MCF 10A (cell line): ENCODE data around the gene RPL27A. TPM values are rescaled to one million over a fixed set of nuclear protein-coding genes. Genes with fewer than 3 reads are reported as not detected.

ENCODE experiments used
- BruUV-seq: library from RNA; stranded (reverse); fragments of 400-500 nt; replicated peaks from 2 replicates; lab custom pipeline; 2021; lab: Mats Ljungman, UMichigan
- CTCF ChIA-PET: fragments of 300-600 bp; sonication (Branson Sonifier 250); formaldehyde crosslinking; extraction: SDS; loops from one replicate; lab custom pipeline; 2021; ENCODE audit warnings: antibody characterized with exemption, inconsistent platforms; lab: Yijun Ruan, JAX
- POLR2A ChIA-PET: fragments of 300-600, 350-650 bp; sonication (Branson Sonifier 250); formaldehyde crosslinking; extraction: SDS; loops from one replicate; lab custom pipeline; 2020; ENCODE audit warnings: antibody characterized with exemption, inconsistent platforms; lab: Yijun Ruan, JAX
- DNase-seq: peaks from one replicate; pipeline ENCODE4 v3.0.0-alpha.2; 2018; ENCODE audit not compliant: unreplicated experiment
- H3K27ac Mint-ChIP-seq: one replicate; pipeline ENCODE4 v1.8.0; 2022; ENCODE audit warnings: mild to moderate bottlenecking, low read depth, mixed read lengths; ENCODE audit not compliant: unreplicated experiment
- H3K27me3 Mint-ChIP-seq: one replicate; pipeline ENCODE4 v1.8.0; 2022; ENCODE audit warnings: mixed read lengths; ENCODE audit not compliant: insufficient read depth, unreplicated experiment
- H3K36me3 Mint-ChIP-seq: one replicate; pipeline ENCODE4 v1.8.0; 2022; ENCODE audit warnings: mild to moderate bottlenecking, moderate library complexity, mixed read lengths; ENCODE audit not compliant: insufficient read depth, unreplicated experiment
- H3K4me1 Mint-ChIP-seq: one replicate; pipeline ENCODE4 v1.8.0; 2022; ENCODE audit warnings: mixed read lengths; ENCODE audit not compliant: insufficient read depth, unreplicated experiment
- H3K4me3 Mint-ChIP-seq: one replicate; pipeline ENCODE4 v1.8.0; 2022; ENCODE audit warnings: mild to moderate bottlenecking, moderate library complexity, mixed read lengths; ENCODE audit not compliant: unreplicated experiment
- H3K9me3 Mint-ChIP-seq: one replicate; pipeline ENCODE4 v1.8.0; 2022; ENCODE audit warnings: mixed read lengths; ENCODE audit not compliant: unreplicated experiment
- intact Hi-C: fragments of 100-400 bp; cut with micrococcal nuclease; formaldehyde crosslinking; loops from 2 replicates; pipeline ENCODE4 v1.14.1; 2022
- total RNA-seq: library from RNA; stranded (reverse); gene quantifications from 2 replicates; pipeline ENCODE4 v1.2.3, GENCODE V29; 2022
- TF ChIP-seq, protein P1 (sequence below): fragments of 200-600 bp; IDR thresholded peaks from one replicate; pipeline ENCODE4 v1.8.0; 2022; ENCODE audit warnings: antibody characterized with exemption, mild to moderate bottlenecking; ENCODE audit not compliant: unreplicated experiment

Gene RPL27A
- total RNA-seq, 1 experiment from 2014 or later, result 1,377 TPM

DNA sequence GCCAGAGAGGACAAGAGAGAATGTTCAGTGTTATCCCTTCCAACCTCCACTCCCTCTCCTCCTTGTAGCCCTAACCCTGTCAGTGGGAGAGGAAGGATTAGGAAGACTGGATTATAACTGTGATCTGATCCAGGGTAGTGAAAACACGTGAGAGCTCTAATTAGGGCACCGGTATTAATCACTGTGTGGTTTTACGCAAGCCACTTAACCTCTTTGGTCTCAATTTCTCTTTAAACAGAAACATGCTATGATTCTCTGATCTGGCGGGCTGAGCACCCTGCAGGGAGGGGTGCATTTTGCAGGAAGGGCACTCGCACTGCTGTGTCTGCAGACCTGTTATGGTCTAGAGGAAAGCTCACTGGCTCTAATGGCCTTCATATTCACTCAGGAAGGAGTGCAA is 11.5 kb downstream of the RPL27A start:
- ChIA-PET POLR2A (no interaction called here), CTCF (interaction anchor here (0.6 to 1.0 kb wide), 3 partner anchors 214 to 472 kb away, joined by 3 to 4 read pairs (median 3); no protein-coding TSS in a partner anchor)
- Mint-ChIP-seq H3K27me3 (no peaks in the 10 kb centered on the region), H3K4me1 (peaks cover 8% of the 10 kb centered on the region), H3K27ac (no peak overlapping the region), H3K36me3 (peaks cover 79% of the 10 kb centered on the region), H3K4me3 (no peak overlapping the region), H3K9me3 (no peaks in the 10 kb centered on the region)
- BruUV-seq, result no TSS peak
- intact Hi-C loops, result no loop called here
- TF ChIP-seq, protein P1, sequence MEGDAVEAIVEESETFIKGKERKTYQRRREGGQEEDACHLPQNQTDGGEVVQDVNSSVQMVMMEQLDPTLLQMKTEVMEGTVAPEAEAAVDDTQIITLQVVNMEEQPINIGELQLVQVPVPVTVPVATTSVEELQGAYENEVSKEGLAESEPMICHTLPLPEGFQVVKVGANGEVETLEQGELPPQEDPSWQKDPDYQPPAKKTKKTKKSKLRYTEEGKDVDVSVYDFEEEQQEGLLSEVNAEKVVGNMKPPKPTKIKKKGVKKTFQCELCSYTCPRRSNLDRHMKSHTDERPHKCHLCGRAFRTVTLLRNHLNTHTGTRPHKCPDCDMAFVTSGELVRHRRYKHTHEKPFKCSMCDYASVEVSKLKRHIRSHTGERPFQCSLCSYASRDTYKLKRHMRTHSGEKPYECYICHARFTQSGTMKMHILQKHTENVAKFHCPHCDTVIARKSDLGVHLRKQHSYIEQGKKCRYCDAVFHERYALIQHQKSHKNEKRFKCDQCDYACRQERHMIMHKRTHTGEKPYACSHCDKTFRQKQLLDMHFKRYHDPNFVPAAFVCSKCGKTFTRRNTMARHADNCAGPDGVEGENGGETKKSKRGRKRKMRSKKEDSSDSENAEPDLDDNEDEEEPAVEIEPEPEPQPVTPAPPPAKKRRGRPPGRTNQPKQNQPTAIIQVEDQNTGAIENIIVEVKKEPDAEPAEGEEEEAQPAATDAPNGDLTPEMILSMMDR, result no peak
- no peak for DNase-seq

DNA sequence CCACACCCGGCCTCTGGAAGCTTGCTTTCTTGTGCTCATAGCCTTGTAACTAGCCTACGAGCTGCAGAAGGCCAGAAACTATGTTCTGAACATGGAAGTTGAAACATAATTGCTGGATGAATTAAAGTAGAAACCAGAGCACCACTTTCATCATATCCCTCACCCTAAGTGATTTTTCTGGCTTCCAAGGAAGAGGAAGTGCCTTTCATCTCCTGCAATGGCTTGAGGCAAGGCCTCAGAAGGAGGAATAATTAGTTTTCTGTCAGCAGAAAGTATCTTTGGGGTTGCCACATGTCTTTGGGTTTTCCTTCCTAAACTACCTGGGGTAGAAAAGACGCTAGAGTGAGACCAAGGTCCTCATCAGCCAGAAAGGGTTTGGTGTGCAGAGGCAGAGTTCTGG is 14.5 kb downstream of the RPL27A start:
- H3K36me3 Mint-ChIP-seq, result peaks cover 72% of the 10 kb centered on the region
- ChIA-PET CTCF (no interaction called here), POLR2A (interaction anchor here (0.7 kb wide), 1 partner anchor 10 kb away, joined by 3 read pairs; no protein-coding TSS in a partner anchor)
- DNase-seq, result no peak
- H3K4me1 Mint-ChIP-seq, result no peaks in the 10 kb centered on the region
- no peak overlapping the region for H3K4me3 Mint-ChIP-seq
- TF ChIP-seq, protein P1, result no peak
- BruUV-seq, result no TSS peak
- no peaks in the 10 kb centered on the region for H3K27me3 Mint-ChIP-seq
- no peaks in the 10 kb centered on the region for H3K9me3 Mint-ChIP-seq
- intact Hi-C loops, result no loop called here
- no peak overlapping the region for H3K27ac Mint-ChIP-seq

DNA sequence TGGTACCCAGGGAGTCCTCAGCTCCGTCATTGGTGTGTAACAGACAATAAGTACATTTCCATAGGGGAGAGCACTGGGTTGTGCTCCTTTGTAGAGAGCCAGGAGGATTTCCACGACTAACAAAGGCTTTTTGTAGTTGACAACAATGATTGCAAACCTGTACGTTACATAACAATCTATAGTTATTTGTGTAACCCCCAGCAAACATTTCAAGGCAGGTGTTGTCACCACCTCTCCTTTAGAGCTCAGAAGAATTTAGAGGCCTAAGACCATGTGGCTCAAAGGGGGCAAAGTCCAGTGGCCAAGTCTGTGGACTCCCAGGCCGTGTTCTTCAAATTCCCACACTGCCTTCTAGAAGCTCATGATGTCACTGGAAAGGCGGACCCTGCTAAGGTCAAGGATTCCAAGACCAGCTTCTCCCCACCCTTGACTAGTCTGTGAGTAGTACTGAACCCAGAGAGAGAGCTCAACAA is 15.8 kb downstream of the RPL27A start:
- H3K4me1 Mint-ChIP-seq, result no peaks in the 10 kb centered on the region
- TF ChIP-seq, protein P1, result no peak
- no peak for DNase-seq
- POLR2A ChIA-PET, result interaction anchor here (0.6 to 1.6 kb wide), 4 partner anchors 10 to 124 kb away, joined by 3 to 6 read pairs (median 4); partner anchors contain the start of genes RPL27A and TRIM66
- CTCF ChIA-PET, result interaction anchor here (1.1 to 1.2 kb wide), 2 partner anchors 70 to 262 kb away, joined by 6 read pairs; no protein-coding TSS in a partner anchor
- H3K9me3 Mint-ChIP-seq, result no peaks in the 10 kb centered on the region
- H3K4me3 Mint-ChIP-seq, result no peak overlapping the region
- peaks cover 60% of the 10 kb centered on the region for H3K36me3 Mint-ChIP-seq
- intact Hi-C loops, result no loop called here
- no peaks in the 10 kb centered on the region for H3K27me3 Mint-ChIP-seq
- BruUV-seq, result no TSS peak
- no peak overlapping the region for H3K27ac Mint-ChIP-seq

DNA sequence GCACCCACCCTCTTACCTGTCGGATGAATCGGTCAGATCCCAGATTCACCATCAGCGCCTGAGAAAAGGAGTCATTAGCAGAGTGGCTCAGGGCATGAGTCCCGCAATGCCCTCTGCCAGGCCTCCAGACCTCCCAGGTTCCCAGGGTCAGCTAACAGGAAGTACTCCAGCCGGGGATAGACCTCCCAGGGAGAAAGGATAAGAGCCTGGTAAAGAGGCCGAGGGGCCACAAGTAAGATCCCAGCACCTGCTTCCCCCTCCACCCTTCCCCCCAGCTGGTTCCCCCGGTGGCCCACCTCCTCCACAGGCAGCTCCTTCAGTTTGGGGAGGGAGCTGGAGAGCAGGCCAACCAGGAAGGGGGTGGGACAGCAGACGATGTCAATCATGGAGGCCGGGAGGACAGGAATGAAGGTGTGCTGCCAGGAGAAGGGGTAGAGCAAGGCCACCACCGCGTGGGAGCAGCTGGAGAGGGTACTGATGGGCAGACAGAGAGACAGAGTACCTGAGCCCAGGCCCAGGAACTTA is 16.4 kb downstream of the RPL27A start:
- no peak for DNase-seq
- no peaks in the 10 kb centered on the region for H3K4me1 Mint-ChIP-seq
- ChIA-PET POLR2A (interaction anchor here (0.7 to 1.6 kb wide), 3 partner anchors 10 to 264 kb away, joined by 3 to 6 read pairs (median 3); no protein-coding TSS in a partner anchor), CTCF (interaction anchor here (0.6 to 1.2 kb wide), 5 partner anchors 8 to 479 kb away, joined by 3 to 6 read pairs (median 3); no protein-coding TSS in a partner anchor)
- intact Hi-C loops, result no loop called here
- no peak overlapping the region for H3K4me3 Mint-ChIP-seq
- no peaks in the 10 kb centered on the region for H3K27me3 Mint-ChIP-seq
- TF ChIP-seq, protein P1, result no peak
- BruUV-seq, result no TSS peak
- H3K9me3 Mint-ChIP-seq, result no peaks in the 10 kb centered on the region
- peaks cover 55% of the 10 kb centered on the region for H3K36me3 Mint-ChIP-seq
- peak overlapping the region; percentile 9 for H3K27ac Mint-ChIP-seq
